Right kidney (tissue), 1 donor: ENCODE data around the gene SND1.
A peak's percentile ranks its signal among the peaks of the same experiment; 100 is the strongest.
"Not testable (repeated sequence)": the region's sequence is repeated elsewhere in the genome, so short reads cannot be mapped to it uniquely, and the experiment has no call there.

Experiments used
- DNase-seq: peaks from one replicate; pipeline ENCODE4 v3.0.0-alpha.2; 2016

Gene SND1

DNA sequence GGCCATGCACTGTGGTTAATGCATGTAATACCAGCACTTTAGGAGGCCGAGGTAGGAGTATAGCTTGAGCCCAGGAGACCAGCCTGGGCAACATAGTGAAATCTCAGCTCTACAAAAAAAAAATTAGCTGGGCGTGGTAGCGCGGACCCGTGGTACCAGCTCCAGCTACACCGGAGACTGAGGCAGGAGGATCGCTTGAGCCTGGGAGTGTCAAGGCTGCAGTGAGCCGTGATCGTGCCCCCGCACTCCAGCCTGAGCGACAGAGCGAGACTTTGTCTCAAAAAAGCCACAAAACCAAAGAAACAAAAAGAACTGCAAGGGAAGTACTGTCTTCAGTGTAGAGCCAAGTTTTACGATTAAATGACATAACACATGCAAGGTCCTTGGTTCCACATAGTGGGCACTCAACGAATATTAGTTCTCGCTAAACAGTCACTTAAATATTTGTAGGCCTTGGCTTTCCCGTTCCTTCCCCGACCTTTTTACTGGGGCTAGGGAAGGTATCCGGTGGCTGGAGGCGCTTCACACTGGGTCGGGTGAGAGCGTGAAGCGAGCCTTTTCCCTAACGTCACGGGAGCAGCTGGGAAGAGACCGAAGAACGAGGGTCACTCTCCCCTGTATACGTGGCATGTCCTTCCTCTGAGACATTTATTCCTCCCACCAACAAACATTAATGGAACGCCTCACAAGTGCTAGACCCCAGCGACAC is 993 bp upstream of the SND1 start:
- no peak for DNase-seq

DNA sequence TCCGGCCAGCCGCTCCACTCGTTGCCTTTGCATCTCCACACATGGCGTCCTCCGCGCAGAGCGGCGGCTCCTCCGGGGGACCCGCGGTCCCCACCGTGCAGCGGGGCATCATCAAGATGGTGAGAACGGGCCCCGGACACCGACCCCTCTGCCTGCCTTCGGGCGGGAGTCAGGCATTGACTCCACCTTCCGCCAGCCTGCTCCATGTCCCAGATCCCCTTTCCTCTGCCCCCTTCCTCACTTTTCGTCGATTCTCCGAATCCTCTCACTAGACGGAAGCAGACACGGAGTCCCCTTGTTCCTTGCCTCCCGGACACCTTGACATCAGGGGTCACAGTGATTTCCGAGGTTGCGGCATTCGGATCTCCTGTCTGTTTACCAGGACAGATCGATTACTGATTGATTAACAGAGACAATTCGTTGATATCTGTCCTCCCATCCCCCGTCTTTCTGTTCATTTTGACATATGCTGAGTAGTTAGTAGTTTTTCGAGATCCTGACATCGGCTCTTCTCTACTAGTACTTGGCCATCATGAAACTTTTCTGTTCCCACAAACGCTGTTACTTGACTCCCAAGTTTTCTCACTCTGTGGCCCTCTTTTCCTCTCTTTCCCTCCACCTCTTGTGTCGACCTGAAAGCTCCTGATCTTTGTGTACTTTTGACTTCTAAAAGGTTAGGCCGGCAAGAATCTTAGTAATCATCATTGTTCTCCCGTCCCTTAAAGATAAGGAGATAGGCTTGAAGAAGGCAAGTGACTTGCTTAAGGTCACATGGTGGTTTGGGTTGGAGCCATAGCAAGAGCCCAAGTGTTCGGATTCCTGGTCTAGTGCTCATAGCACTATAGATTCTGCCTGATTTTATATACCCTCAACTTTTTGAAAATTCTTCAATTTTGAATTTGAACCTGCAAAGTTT is 597 bp downstream of the SND1 start:
- DNase-seq = peak; percentile 89

DNA sequence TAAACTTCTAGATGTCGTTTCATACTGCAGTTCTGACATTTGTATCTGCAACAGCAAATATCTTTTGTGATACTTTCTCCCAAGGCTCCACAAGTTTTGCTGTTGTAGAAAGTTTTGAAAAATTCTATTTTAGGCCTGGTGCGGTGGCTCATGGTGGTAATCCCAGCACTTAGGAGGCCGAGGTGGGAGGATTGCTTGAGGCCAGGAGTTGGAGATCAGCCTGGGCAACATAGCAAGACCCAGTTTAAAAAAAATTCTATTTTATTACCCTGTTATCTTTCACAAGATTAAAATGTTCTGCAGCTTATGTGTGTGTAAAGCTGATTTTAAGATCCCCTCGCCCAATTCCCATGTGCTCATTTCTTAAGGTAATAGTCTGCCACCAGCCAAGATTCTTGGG is 1.4 kb downstream of the SND1 start:
- no peak for DNase-seq

DNA sequence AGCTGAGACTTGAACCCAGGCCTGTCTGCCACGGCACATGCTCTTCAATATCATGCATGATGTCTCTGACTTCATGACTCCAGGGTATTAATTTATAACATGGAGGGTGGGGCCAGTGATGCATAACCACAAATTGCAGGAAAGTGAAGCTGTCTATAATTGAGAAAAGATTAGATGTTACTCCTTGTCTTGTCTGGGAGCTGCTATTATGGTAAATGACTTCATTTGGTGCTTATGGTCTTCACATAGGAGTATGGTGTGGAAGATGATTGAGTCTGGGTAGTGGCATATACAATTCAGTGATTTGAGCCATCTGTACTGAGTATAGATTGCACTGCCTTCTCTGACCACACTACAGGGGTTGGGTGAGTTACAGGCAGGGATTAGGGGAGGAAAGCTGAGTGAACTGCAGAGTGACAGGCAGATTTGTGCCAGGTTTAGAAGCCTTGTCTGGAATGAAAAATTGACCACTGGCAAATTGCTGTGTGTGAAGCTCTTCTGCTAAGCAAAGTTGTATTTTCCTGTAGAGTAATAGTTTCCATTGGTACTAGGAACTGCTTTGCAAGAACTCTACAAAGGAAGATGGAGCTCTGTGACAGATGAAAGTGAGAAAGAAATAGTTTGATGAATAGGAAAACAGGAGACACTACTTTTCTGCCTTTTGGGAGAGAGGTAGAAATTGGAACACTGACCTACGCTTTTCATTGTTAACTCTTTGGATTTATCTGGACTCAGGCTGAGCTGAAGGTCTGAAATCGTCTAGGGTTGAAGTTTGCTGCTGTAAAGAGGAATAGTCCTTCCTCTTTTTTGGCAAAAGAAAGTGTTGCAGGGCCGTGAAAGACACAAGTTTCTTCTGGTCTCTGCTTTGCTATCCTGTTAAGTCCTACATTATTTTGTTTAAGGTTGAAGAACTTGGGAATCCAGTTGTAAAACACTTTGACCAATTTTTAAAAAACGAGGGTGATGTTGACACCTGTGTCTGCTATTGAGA is 2.7 kb downstream of the SND1 start:
- DNase-seq = no peak

DNA sequence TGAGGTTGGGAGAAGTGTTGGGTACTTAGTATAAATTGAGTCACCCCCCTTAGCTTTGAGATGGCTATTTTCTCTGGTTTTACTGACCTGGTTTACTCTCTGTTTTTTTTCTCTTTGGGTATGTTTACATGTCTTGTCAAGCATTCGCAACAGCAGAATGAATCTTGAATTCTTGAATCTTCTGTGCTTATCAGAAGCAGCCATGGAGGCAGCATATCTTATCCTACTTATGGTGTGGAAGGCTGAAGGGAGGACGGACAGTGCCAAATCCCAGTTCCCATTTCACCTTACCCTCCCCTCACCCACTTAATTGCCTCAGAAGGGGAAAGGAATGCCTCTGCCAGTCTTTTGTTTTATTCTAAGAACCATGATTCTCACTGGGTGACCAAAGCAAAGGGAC is 3.7 kb downstream of the SND1 start:
- DNase-seq = no peak

DNA sequence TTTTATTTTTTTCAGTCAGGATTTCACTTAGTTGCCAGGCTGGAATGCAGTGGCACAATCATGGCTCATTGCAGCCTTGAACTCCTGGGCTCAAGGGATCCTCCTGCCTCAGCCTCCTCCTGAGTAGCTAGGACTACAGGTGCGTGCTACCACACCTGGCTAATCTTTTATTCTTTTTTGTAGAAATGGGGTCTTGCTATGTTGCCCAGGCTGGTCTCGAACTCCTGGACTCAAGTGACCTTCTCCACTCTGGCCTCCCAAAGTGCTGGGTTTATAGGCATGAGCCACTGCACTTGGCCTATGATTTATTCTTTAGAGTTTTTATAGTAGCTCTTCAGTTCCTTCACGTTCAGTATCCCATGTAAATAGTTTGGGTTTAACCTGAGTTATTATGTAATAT is 5.5 kb downstream of the SND1 start:
- no peak for DNase-seq

DNA sequence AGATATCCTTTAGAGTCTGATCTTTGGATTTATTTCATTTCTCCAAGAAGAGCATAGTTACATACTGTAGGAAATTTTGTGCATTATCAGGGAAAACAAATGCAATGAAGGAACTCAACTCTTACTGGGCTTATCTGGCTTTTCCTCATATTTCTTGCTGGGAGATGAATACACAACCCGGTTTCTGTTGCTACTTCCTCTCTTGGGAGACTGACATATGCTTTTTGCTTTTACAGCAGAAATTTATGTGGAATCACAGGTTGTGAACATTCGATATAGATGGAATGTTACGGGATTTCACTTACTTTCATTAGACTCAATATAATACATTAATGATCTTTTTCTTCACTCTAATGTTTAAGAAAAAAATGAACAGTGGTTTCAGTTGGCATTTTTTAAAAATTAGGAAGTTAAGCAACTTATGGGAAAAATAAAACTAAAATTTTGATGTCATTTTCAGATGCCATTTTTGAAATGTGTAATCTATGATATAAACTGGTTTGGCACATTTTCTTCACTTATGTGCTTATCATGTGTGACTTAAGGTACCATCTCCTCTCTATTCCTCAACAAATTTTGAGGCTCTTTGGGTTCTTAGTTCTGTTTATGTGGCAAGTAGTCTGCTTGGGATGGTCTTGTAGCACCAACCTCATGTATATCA is 7.1 kb downstream of the SND1 start:
- no peak for DNase-seq

DNA sequence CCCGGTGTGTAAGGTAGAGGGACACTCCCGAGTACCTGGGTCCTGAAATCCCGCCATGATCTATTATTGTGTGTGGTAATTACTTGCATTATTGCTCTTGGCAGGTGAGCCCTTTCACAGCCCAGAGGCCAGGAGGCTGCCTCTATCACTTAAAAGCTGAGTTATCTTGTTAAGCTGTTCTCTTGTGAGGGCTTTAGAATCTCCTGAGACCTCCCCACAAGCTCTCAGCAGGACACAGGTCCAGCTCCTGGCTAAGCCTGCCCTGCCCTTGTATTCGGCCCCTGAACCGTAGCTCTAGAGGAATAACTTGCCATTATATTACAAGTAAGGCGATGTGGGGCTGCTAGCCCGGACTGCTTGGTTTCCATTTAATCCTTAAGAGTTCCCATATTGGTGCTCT is 13.9 kb downstream of the SND1 start:
- DNase-seq = no peak

DNA sequence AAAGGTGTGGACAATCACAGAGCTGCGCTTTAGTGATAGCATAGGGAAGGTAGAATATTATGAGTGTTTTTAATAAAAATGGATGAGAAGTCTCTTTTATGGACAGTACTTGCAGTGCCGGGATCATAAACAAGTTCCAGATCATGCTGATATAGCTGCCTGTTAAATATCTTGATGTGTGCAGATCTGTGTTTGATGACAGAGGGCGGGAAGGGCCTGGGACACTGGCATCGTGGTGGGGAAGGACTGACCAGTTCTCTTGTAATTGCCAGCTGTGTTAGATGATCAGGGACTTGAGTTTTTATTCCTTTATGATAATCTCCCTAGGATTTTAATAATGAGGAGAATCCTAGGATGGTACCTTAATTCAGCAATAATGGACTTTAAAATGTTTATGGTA is 14.6 kb downstream of the SND1 start:
- DNase-seq = no peak

DNA sequence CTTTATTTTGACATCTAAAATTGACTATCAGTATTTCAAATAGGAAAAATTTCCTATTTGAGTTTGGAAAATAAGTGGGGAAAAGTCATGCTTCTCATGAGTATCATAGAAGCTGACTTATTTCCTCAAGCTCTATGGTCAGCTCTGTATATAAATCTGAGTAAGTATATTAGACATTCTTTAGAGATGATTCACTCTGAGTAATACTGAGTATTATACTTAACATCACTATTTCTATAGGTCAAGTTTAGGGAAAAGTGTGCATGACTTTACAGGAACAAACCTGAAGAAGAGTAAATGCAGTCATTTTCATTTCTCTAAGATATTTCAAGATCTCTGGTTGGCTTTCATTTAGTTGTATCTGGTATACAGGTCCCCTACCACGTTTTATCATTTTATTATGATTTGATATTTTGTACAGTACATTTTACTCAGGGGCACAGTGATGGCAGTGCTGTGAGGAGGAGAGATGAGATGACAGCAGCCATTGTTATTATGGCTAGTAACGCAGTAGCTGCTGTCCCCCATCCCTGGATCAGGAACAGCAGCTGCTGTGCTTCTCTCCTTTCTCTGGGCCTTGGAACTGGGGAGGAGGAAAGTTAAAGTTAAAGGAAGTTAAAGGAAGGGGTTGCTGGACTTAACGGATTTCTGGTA is 15.2 kb downstream of the SND1 start:
- no peak for DNase-seq

DNA sequence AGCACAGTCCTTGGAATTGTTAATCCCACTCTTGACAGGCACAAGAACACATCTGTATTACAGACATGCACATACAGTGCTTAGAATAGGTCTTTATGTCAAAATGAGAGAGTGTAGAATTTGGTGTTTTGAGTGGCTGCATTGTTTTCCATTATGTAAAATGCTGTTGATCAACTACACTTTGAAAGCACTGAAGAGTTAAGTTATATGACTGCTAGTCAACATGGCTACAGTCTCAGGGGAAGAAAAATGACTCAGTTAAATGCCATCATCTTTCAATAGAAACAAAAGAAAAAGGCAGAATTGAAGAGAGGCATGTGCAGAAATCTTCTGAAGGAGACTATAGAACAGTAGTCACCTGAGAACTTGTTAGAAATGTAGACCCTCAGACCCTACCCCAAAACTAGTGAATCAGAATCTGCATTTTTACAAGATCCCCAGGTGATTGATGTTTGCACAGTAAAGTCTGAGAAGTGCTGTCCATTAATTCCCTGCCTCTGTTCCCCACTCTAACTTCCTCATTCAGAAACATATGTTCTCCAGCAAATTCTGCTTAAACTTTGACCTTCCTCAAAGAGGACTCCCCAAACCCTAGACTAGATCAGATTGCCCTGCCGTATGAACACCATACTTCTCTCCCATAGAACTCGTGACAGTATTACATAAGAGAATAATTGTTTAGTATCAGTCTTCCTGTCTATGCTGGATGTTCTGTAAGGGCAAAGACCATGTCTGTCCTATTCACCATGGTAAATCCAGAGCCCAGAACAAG is 16.0 kb downstream of the SND1 start:
- no peak for DNase-seq

DNA sequence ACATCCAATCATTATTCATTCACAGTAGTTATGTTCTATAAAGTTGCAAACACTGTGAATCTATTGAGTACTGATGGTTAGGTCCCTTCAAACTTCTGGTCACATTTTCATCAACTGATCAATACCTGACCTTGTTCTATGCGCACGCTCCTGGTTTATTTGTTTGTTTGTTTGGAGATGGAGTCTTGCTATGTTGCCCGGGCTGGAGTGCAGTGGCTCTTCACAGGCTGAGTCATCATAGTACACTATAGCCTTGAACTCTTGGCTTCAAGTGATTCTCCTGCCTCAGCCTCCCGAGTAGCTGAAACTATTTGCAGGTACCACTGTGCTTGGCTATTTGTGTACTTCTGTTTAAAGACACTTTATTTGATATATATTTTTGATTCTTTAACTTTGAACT is 19.3 kb downstream of the SND1 start:
- no peak for DNase-seq

DNA sequence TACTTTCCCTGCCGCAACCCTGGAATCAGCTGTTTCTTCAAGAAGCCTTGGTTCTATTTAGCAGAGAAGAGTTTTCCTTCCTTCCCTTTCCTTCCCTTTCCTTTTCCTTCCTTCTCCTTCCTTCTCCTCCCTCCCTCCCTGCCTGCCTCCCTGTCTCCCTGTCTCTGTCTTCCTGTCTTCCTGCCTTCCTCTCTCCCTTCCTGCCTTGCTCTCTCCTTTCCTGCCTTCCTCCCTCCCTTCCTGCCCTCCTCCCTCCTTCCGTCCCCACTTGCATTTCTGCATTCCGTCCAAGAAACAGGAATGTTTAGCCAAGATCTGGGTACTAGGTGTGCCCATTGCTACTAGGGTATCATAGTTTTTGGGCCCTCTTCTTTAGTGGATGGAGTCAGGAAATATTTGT is 21.9 kb downstream of the SND1 start:
- DNase-seq = no peak

DNA sequence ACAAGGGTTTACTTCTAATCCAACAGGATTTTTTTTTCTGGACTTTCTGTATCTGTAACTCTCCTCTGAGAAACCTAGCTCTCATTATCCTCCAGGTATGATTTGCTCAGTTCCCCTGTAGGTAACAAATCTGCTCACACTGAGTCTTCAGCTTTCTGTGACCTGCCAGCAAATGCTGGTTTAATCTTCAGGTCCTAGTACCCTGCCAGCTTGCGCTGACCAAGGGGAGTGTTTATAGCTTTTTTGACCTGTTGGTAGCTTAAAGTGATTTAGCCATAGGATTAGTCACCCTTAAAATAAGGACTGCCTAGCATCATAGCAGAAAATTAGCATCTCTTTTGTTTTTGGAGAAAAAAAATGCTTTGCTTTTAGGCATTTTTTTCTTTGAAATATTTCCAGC is 22.4 kb downstream of the SND1 start:
- DNase-seq = no peak

DNA sequence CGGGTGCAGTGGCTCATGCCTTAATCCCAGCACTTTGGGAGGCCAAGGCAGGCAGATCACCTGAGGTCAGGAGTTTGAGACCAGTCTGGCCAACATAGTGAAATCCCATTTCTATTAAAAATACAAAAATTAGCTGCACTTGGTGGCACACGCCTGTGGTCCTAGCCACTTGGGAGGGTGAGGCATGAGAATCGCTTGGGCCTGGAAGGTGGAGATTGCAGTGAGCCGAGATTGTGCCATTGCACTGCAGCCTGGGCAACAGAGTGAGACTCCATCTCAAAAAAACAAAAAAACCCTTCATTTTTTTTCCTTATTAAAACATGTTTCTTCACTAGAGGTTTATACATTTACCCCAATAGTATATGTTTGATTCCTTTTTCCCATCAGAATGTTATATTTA is 22.9 kb downstream of the SND1 start:
- DNase-seq = not testable (repeated sequence)

DNA sequence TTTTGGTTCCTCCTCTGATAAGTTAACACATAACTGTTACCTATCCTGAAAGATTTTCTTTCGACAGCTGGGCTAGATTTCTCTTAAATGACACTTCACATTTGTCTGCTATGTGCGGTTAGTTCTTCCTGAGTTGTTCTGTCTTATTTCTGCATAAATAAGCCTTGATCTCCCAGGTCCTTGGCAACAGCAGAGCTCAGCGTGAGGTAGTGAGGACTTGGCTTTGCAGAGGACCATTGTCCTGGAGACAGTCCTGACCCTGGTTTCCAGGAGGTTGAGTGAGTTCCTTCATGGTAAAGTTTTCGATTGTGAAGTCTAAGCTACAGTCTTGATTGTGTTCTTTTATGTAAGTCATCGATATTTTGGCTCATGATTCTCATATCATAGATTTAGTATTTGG is 23.7 kb downstream of the SND1 start:
- DNase-seq = no peak

DNA sequence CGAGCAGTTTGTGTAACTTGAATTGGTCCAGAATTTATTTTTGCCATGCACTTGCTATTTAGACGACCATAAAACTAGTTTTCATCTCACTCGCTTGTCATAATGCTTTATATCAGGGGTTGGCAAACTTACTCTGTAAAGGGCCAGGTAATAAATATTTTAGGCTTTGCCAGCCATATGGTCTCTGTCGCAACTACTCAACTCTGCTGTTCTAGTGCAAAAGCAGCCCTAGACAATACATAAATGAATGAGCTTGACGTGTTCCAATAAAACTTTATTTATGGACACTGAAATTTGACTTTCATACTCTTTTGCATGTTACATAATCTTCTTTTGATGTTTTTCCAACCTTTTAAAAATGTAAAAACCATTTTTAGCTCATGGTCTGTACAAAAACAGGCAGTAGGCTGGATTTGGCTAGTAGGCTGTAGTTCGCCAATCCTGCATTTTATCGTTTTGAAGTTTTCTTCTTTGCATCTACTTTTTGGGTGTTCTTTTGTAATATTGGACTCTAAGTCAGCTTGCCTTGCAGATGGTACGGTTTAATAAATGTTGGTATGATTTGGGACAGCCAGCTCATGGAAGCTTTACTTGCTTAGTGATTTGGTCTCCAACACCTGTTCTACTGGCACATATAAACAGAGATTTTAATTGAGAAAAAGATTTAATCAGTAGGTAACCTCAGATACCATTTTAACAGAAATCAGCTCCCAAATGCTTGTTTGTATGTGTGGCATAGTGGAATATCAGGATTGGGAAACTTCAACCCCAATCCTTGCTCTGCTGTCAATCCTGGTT is 25.6 kb downstream of the SND1 start:
- DNase-seq = no peak

DNA sequence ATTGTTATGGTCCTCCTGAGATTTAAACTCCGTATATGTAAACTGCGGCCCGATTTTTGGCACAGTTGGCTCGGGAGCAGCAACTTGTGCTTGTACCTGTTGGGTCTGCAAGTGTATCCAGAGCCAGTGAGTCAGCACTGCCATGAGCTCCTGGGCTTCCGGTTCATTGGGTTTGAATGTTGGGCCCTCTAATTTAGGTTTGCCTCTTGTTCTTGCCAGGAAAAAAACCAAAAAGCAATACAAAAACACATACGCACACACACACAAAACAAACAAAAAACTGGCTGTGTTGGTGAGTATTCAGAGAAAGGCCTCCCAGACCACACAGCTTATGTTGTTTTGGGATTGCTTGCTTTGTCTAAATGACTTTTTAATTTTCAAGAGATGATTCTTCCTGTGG is 26.3 kb downstream of the SND1 start:
- no peak for DNase-seq

DNA sequence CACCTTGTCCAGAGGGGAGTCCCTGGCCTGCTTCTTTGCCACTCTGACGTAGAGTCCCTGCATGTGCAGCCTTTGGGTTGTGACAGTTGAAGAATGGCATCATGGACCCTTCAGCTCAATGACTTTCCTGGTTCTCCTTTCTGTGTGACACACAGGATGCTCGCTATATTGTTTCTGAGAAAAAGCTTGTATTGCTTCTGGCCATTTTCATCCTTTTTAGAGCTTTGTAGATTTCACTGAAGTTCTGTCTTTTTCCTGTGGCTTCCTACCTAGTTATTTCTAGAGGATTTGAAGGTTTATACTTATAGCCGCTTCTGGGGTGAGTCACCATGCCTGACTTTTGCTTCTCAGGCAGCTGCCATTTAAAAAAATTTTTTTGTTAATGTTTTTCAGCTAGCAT is 27.0 kb downstream of the SND1 start:
- DNase-seq = no peak

DNA sequence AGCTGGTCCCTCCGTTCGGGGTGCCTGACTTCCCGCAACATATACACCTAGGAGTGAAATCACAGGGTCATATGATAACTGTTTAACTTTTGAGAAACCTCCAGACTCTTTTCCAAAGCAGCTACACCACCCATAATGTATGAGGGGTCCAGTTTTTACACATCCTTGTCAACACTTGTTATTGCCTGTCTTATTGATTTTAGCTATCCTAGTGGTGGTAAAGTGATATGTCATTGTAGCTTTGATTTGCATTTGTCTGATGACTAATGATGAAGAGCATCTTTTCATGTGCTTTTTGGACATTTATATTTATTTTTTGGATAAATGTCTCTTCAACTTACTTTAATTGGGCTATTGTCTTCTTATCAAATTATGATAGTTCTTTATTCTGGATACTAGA is 29.0 kb downstream of the SND1 start:
- DNase-seq = no peak
